Measurements from ENCODE around the gene FDXR. TPM values are rescaled to one million over a fixed set of nuclear protein-coding genes. Genes with fewer than 3 reads are reported as not detected.

FDXR gene
- total RNA-seq, 1 donor from 2014 or later, result 16.0 TPM

- intact Hi-C loops (cut with DNase I), result no loop called here
- no peak overlapping the region for H3K4me3 ChIP-seq
- peaks cover 0 to 6% of the 10 kb centered on the region in 2 donors for H3K36me3 ChIP-seq
- H3K27me3 ChIP-seq, result no peaks in the 10 kb centered on the region
- TF ChIP-seq CTCF (IDR thresholded peaks at IDR 0.05) (no peak), POLR2AphosphoS5 (IDR thresholded peaks at IDR 0.05; ENCODE audit: insufficient read depth in 1 of 2, low read depth in 1 of 2) (no peak), POLR2A (IDR thresholded peaks at IDR 0.05) (no peak)
- no peaks in the 10 kb centered on the region for H3K9me3 ChIP-seq
- no peak overlapping the region for H3K27ac ChIP-seq
- H3K4me1 ChIP-seq, result peaks cover 12% of the 10 kb centered on the region
- DNase-seq (ENCODE audit: extremely low spot score in 2 of 2), result no peak
Observed at GRCh38 chr17:74836191-74836590, 36.6 kb downstream of the FDXR start.

GRCh38 chr17:74833501-74834377 is 39.1 kb downstream of the FDXR start:
- H3K27ac ChIP-seq, result no peak overlapping the region
- intact Hi-C loops (cut with DNase I), result no loop called here
- no peaks in the 10 kb centered on the region for H3K9me3 ChIP-seq
- TF ChIP-seq CTCF (IDR thresholded peaks at IDR 0.05) (no peak), POLR2A (IDR thresholded peaks at IDR 0.05) (no peak), POLR2AphosphoS5 (IDR thresholded peaks at IDR 0.05; ENCODE audit: insufficient read depth in 1 of 2, low read depth in 1 of 2) (no peak)
- no peaks in the 10 kb centered on the region for H3K27me3 ChIP-seq
- peaks cover 0 to 6% of the 10 kb centered on the region in 2 donors for H3K36me3 ChIP-seq
- H3K4me3 ChIP-seq, result no peak overlapping the region
- no peak for DNase-seq (ENCODE audit: extremely low spot score in 2 of 2)
- H3K4me1 ChIP-seq, result no peaks in the 10 kb centered on the region

- intact Hi-C loops (cut with DNase I), result no loop called here
- Histone ChIP-seq H3K27me3 (no peaks in the 10 kb centered on the region), H3K36me3 (peaks cover 0 to 6% of the 10 kb centered on the region in 2 donors), H3K27ac (no peak overlapping the region), H3K4me3 (no peak overlapping the region), H3K4me1 (no peaks in the 10 kb centered on the region), H3K9me3 (no peaks in the 10 kb centered on the region)
- no peak for DNase-seq (ENCODE audit: extremely low spot score in 2 of 2)
- TF ChIP-seq POLR2A (IDR thresholded peaks at IDR 0.05) (no peak), CTCF (IDR thresholded peaks at IDR 0.05) (no peak)
Observed at GRCh38 chr17:74832421-74832820, 40.4 kb downstream of the FDXR start.

GRCh38 chr17:74831444-74832146 is 41.2 kb downstream of the FDXR start:
- H3K27me3 ChIP-seq, result no peaks in the 10 kb centered on the region
- DNase-seq (ENCODE audit: extremely low spot score in 2 of 2), result no peak
- H3K4me1 ChIP-seq, result no peaks in the 10 kb centered on the region
- no peak for TF ChIP-seq CTCF (IDR thresholded peaks at IDR 0.05)
- no peak for TF ChIP-seq POLR2A (IDR thresholded peaks at IDR 0.05)
- TF ChIP-seq POLR2AphosphoS5 (IDR thresholded peaks at IDR 0.05; ENCODE audit: insufficient read depth in 1 of 2, low read depth in 1 of 2), result no peak
- H3K9me3 ChIP-seq, result no peaks in the 10 kb centered on the region
- intact Hi-C loops (cut with DNase I), result no loop called here
- H3K4me3 ChIP-seq, result no peak overlapping the region
- no peak overlapping the region for H3K27ac ChIP-seq
- peaks cover 0 to 6% of the 10 kb centered on the region in 2 donors for H3K36me3 ChIP-seq

GRCh38 chr17:74830861-74831260 is 41.9 kb downstream of the FDXR start:
- Histone ChIP-seq H3K4me1 (no peaks in the 10 kb centered on the region), H3K27me3 (no peaks in the 10 kb centered on the region), H3K27ac (no peak overlapping the region)

More at GRCh38 chr17:74830861-74831260, 41.9 kb downstream of the FDXR start:
- no peaks in the 10 kb centered on the region for H3K36me3 ChIP-seq
- no peak for DNase-seq (ENCODE audit: extremely low spot score in 2 of 2)
- no peaks in the 10 kb centered on the region for H3K9me3 ChIP-seq
- intact Hi-C loops (cut with DNase I), result no loop called here
- H3K4me3 ChIP-seq, result no peak overlapping the region
- TF ChIP-seq POLR2A (IDR thresholded peaks at IDR 0.05), result no peak
- TF ChIP-seq POLR2AphosphoS5 (IDR thresholded peaks at IDR 0.05; ENCODE audit: insufficient read depth in 1 of 2, low read depth in 1 of 2), result no peak
- no peak for TF ChIP-seq CTCF (IDR thresholded peaks at IDR 0.05)

Measured in vagina (tissue), 2 donors.